Tibial nerve (tissue), 4 donors: ENCODE measurements around the gene ZBTB21. TPM values are rescaled to one million over a fixed set of nuclear protein-coding genes. Genes with fewer than 3 reads are reported as not detected.

Experiments
- DNase-seq, 2 donors: peaks; one replicate each; pipeline ENCODE4 v3.0.0-alpha.2; 2019; ENCODE audit warnings: low spot score in 2 of 2
- H3K27ac ChIP-seq, 4 donors: fragments of 200-600 bp; sonication (generic) in 3 of 4; one replicate each; pipeline ENCODE4 v1.5.1; 2017 to 2019; ENCODE audit warnings: mild to moderate bottlenecking in 1 of 4
- H3K27me3 ChIP-seq, 2 donors: fragments of 200-600 bp; sonication (generic) in 1 of 2; one replicate each; pipeline versions ENCODE4 v1.5.1 to v1.6.0; 2017 to 2019
- H3K36me3 ChIP-seq, 3 donors: fragments of 200-600 bp; sonication (generic); one replicate each; pipeline ENCODE4 v1.5.1; 2018 to 2019
- H3K4me1 ChIP-seq, 4 donors: fragments of 200-600 bp; sonication (generic) in 3 of 4; one replicate each; pipeline ENCODE4 v1.5.1; 2017 to 2019
- H3K4me3 ChIP-seq, 4 donors: fragments of 200-600 bp; sonication (generic) in 3 of 4; one replicate each; pipeline ENCODE4 v1.5.1; 2017 to 2019; ENCODE audit warnings: mild to moderate bottlenecking in 1 of 4, moderate library complexity in 1 of 4
- H3K9me3 ChIP-seq, 4 donors: fragments of 200-600 bp; sonication (generic) in 3 of 4; one replicate each; pipeline ENCODE4 v1.5.1; 2017 to 2019
- CTCF ChIP-seq, 5 experiments: fragments of 200-600 bp in 3 of 5; fragments of 450-650 bp in 2 of 5; sonication (generic) in 3 of 5; IDR thresholded peaks; one replicate each; pipeline ENCODE4 v1.5.1; 2016 to 2019; ENCODE audit warnings: antibody characterized with exemption in 5 of 5, mild to moderate bottlenecking in 3 of 5, moderate library complexity in 2 of 5
- EP300 ChIP-seq, 2 donors: sonication (generic); formaldehyde crosslinking; IDR thresholded peaks; one replicate each; pipeline ENCODE4 v1.6.1; 2017; ENCODE audit warnings: antibody characterized with exemption in 2 of 2, mild to moderate bottlenecking in 1 of 2
- POLR2A ChIP-seq, 2 donors: fragments of 450-650 bp; IDR thresholded peaks; one replicate each; pipeline ENCODE4 v1.6.1; 2017; ENCODE audit warnings: antibody characterized with exemption in 2 of 2, mild to moderate bottlenecking in 2 of 2, moderate library complexity in 2 of 2
- WGBS, 2 donors: methylation state at CpG; one replicate each; pipeline ENCODE4 v1.1.5; 2018; 5-methylcytosine and 5-hydroxymethylcytosine counted together
- total RNA-seq, 4 donors: library from RNA; depleted of rRNA; stranded (reverse); fragments of >200 nt; gene quantifications; one replicate each; pipeline ENCODE4 v1.1.0, GENCODE V29; 2016

Gene ZBTB21
- 10 to 100 TPM in 2 of 4 donors, 1 to 10 TPM in 2; 9.4 to 13.8 (median 10.6) TPM for total RNA-seq

- 0% methylated on average over 44 to 47 of the region's 75 CpGs for WGBS, 2 donors
- DNase-seq = peak; percentile 96 to 97
- H3K4me1 ChIP-seq = peaks cover 0 to 24% (median 12%) of the 10 kb centered on the region in 4 donors
- H3K27ac ChIP-seq = peak within 1 kb of the TSS; percentile 93 to 98 (median 97)
- no peaks in the 10 kb centered on the region for H3K27me3 ChIP-seq
- H3K36me3 ChIP-seq = no peaks in the 10 kb centered on the region
- H3K4me3 ChIP-seq = peak within 1 kb of the TSS; percentile 78 to 94 (median 88)
- peaks cover 0 to 3% (median 0%) of the 10 kb centered on the region in 4 donors for H3K9me3 ChIP-seq
- TF ChIP-seq CTCF (IDR thresholded peaks at IDR 0.05) = peak in 1 of 5 experiments; percentile 45
- TF ChIP-seq POLR2A (IDR thresholded peaks at IDR 0.05) = peak; percentile 69 to 95
- TF ChIP-seq EP300 (IDR thresholded peaks at IDR 0.05) = peak; percentile 94 to 98
These were observed at the start of gene ZBTB21 for GRCh38 chr21:42009831-42010506. Gene ZBTB21, minus strand, starts transcription at chr21:42010360. Its CDS starts 16,265 bp downstream, at chr21:41994095.

GRCh38 chr21:42059721-42060120, 49.6 kb upstream of the ZBTB21 start:
- Histone ChIP-seq H3K4me3 (no peak overlapping the region), H3K9me3 (no peaks in the 10 kb centered on the region), H3K4me1 (peaks cover 0 to 30% (median 14%) of the 10 kb centered on the region in 4 donors), H3K27me3 (peaks cover 0 to 27% of the 10 kb centered on the region in 2 donors), H3K36me3 (no peaks in the 10 kb centered on the region), H3K27ac (no peak overlapping the region)
- DNase-seq = no peak
- TF ChIP-seq CTCF (IDR thresholded peaks at IDR 0.05) = no peak
- TF ChIP-seq EP300 (IDR thresholded peaks at IDR 0.05) = no peak
- TF ChIP-seq POLR2A (IDR thresholded peaks at IDR 0.05) = no peak
- 85 to 92% methylated on average over 9 to 10 of the region's 10 CpGs for WGBS, 2 donors

- TF ChIP-seq CTCF (IDR thresholded peaks at IDR 0.05) (no peak), EP300 (IDR thresholded peaks at IDR 0.05) (no peak), POLR2A (IDR thresholded peaks at IDR 0.05) (no peak)
- Histone ChIP-seq H3K9me3 (no peaks in the 10 kb centered on the region), H3K4me1 (peaks cover 0 to 30% (median 14%) of the 10 kb centered on the region in 4 donors), H3K27ac (no peak overlapping the region), H3K36me3 (no peaks in the 10 kb centered on the region), H3K4me3 (no peak overlapping the region), H3K27me3 (peaks cover 0 to 26% of the 10 kb centered on the region in 2 donors)
- no peak for DNase-seq
- 91 to 100% methylated on average over 1 to 8 of the region's 9 CpGs for WGBS, 2 donors
These were observed 49.0 kb upstream of the ZBTB21 start for GRCh38 chr21:42059141-42059540.

- H3K36me3 ChIP-seq = no peaks in the 10 kb centered on the region
- TF ChIP-seq POLR2A (IDR thresholded peaks at IDR 0.05) (no peak), EP300 (IDR thresholded peaks at IDR 0.05) (no peak), CTCF (IDR thresholded peaks at IDR 0.05) (no peak)
- H3K27ac ChIP-seq = no peak overlapping the region
- H3K4me3 ChIP-seq = no peak overlapping the region
- no peak for DNase-seq
- H3K27me3 ChIP-seq = peaks cover 0 to 22% of the 10 kb centered on the region in 2 donors
- peaks cover 0 to 30% (median 14%) of the 10 kb centered on the region in 4 donors for H3K4me1 ChIP-seq
- H3K9me3 ChIP-seq = no peaks in the 10 kb centered on the region
- WGBS, 2 donors = 85 to 92% methylated on average over 8 to 11 of the region's 11 CpGs
These were observed 48.5 kb upstream of the ZBTB21 start for GRCh38 chr21:42058631-42059111.

- Histone ChIP-seq H3K4me1 (peaks cover 0 to 25% (median 9%) of the 10 kb centered on the region in 4 donors), H3K36me3 (no peaks in the 10 kb centered on the region), H3K27me3 (peaks cover 0 to 15% of the 10 kb centered on the region in 2 donors), H3K4me3 (no peak overlapping the region), H3K27ac (no peak overlapping the region), H3K9me3 (no peaks in the 10 kb centered on the region)
- DNase-seq = no peak
- TF ChIP-seq EP300 (IDR thresholded peaks at IDR 0.05) = no peak
- no peak for TF ChIP-seq POLR2A (IDR thresholded peaks at IDR 0.05)
- TF ChIP-seq CTCF (IDR thresholded peaks at IDR 0.05) = no peak
- 59 to 64% methylated on average over 11 of the region's 11 CpGs for WGBS, 2 donors
These were observed 47.8 kb upstream of the ZBTB21 start for GRCh38 chr21:42057851-42058437.
